Measurements from ENCODE around the gene ARHGAP32.
"Not testable (repeated sequence)": the region's sequence is repeated elsewhere in the genome, so short reads cannot be mapped to it uniquely, and the experiment has no call there.

ARHGAP32 gene

GRCh38 chr11:129190087-129190486 lies 2.0 kb downstream of the ARHGAP32 start:
- TF ChIP-seq, protein P1, sequence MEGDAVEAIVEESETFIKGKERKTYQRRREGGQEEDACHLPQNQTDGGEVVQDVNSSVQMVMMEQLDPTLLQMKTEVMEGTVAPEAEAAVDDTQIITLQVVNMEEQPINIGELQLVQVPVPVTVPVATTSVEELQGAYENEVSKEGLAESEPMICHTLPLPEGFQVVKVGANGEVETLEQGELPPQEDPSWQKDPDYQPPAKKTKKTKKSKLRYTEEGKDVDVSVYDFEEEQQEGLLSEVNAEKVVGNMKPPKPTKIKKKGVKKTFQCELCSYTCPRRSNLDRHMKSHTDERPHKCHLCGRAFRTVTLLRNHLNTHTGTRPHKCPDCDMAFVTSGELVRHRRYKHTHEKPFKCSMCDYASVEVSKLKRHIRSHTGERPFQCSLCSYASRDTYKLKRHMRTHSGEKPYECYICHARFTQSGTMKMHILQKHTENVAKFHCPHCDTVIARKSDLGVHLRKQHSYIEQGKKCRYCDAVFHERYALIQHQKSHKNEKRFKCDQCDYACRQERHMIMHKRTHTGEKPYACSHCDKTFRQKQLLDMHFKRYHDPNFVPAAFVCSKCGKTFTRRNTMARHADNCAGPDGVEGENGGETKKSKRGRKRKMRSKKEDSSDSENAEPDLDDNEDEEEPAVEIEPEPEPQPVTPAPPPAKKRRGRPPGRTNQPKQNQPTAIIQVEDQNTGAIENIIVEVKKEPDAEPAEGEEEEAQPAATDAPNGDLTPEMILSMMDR (IDR thresholded peaks at IDR 0.05; ENCODE audit: control insufficient read depth, insufficient read depth, low read depth, low read length, missing control alignments) = no peak
- no peak overlapping the region for H3K4me3 ChIP-seq (ENCODE audit: control insufficient read depth, low read depth, low read length)
- no peak for DNase-seq (ENCODE audit: low read depth)

- H3K4me3 ChIP-seq (ENCODE audit: control insufficient read depth, low read depth, low read length) = no peak overlapping the region
- TF ChIP-seq, protein P1 (IDR thresholded peaks at IDR 0.05; ENCODE audit: control insufficient read depth, insufficient read depth, low read depth, low read length, missing control alignments) = no peak
- no peak for DNase-seq (ENCODE audit: low read depth)
Measured at GRCh38 chr11:129189646-129190045, 2.5 kb downstream of the ARHGAP32 start.

- DNase-seq (ENCODE audit: low read depth); H3K4me3 ChIP-seq (ENCODE audit: control insufficient read depth, low read depth, low read length): not testable (repeated sequence)
Measured at GRCh38 chr11:129185082-129185481, 7.0 kb downstream of the ARHGAP32 start.

DNA sequence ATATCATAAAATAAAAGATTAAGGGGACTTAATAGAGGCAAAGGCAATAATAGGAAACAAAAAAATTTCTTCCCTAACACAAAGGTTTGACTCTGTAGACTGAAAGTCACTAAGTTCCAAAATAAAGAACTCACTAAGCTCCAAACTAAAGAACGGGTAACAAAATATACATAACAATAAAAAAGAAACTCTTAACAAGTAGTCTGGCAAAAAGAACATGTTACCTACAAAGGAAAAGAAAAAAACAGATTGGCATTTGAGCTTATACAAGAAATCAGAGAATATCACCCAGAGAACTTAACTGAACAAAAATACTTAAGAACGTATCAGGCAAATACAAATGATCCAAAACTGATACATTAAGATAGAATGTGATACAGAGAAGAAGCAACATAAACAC lies 7.5 kb downstream of the ARHGAP32 start:
- no peak overlapping the region for H3K4me3 ChIP-seq (ENCODE audit: control insufficient read depth, low read depth, low read length)
- TF ChIP-seq, protein P1 (IDR thresholded peaks at IDR 0.05; ENCODE audit: control insufficient read depth, insufficient read depth, low read depth, low read length, missing control alignments) = no peak
- no peak for DNase-seq (ENCODE audit: low read depth)

- DNase-seq (ENCODE audit: low read depth) = no peak
- H3K4me3 ChIP-seq (ENCODE audit: control insufficient read depth, low read depth, low read length) = no peak overlapping the region
- TF ChIP-seq, protein P1 (IDR thresholded peaks at IDR 0.05; ENCODE audit: control insufficient read depth, insufficient read depth, low read depth, low read length, missing control alignments) = no peak
Measured at GRCh38 chr11:129167315-129167714, 24.8 kb downstream of the ARHGAP32 start.

GRCh38 chr11:129163714-129164164 lies 28.4 kb downstream of the ARHGAP32 start:
- TF ChIP-seq, protein P1 (IDR thresholded peaks at IDR 0.05; ENCODE audit: control insufficient read depth, insufficient read depth, low read depth, low read length, missing control alignments) = no peak
- no peak for DNase-seq (ENCODE audit: low read depth)
- no peak overlapping the region for H3K4me3 ChIP-seq (ENCODE audit: control insufficient read depth, low read depth, low read length)

- H3K4me3 ChIP-seq (ENCODE audit: control insufficient read depth, low read depth, low read length); DNase-seq (ENCODE audit: low read depth): not testable (repeated sequence)
Measured at GRCh38 chr11:129157080-129157479, 35.0 kb downstream of the ARHGAP32 start.

DNA sequence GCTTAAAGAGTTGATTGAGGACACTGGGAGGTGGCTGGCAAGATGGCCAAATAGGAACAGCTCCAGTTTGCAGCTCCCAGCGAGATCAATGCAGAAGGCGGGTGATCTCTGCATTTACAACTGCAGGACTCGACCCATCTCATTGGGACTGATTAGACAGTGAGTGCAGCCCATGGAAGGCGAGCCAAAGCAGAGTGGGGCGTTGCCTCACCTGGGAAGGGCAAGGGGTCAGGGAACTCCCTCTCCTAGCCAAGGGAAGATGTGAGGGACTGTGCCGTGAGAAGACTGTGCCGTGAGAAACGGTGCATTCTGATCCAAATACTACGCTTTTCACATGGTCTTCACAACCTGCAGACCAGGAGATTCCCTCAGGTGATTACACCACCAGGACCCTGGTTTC lies 36.4 kb downstream of the ARHGAP32 start:
- no peak overlapping the region for H3K4me3 ChIP-seq (ENCODE audit: control insufficient read depth, low read depth, low read length)
- TF ChIP-seq, protein P1 (IDR thresholded peaks at IDR 0.05; ENCODE audit: control insufficient read depth, insufficient read depth, low read depth, low read length, missing control alignments) = no peak
- no peak for DNase-seq (ENCODE audit: low read depth)
